Astrocyte (in vitro differentiated cells and primary cell): Measurements from ENCODE around the gene OR8I2. TPM values are rescaled to one million over a fixed set of nuclear protein-coding genes. Genes with fewer than 3 reads are reported as not detected.
"Not testable (repeated sequence)": the region's sequence is repeated elsewhere in the genome, so short reads cannot be mapped to it uniquely, and the experiment has no call there.

Experiments used
- DNase-seq: peaks from one replicate; pipeline ENCODE4 v3.0.0-alpha.2; 2010; ENCODE audit warnings: low read depth
- FAIRE-seq: peaks from 2 replicates; lab custom pipeline; 2011; peaks lifted over from hg19 to GRCh38; lab: Jason Lieb, UNC
- H2AFZ ChIP-seq: 2 replicates; pipeline ENCODE4 v1.6.0; 2012; ENCODE audit warnings: low read depth, low read length, inconsistent platforms
- H3K27ac ChIP-seq: 2 replicates; pipeline ENCODE4 v1.5.1; 2011; ENCODE audit warnings: low read depth, low read length, inconsistent platforms
- H3K27me3 ChIP-seq: 2 replicates; pipeline ENCODE4 v1.6.0; 2011; ENCODE audit warnings: low read length, inconsistent platforms; ENCODE audit not compliant: insufficient read depth
- H3K36me3 ChIP-seq: 2 replicates; pipeline ENCODE4 v1.5.1; 2011; ENCODE audit warnings: low read length, inconsistent platforms; ENCODE audit not compliant: insufficient read depth
- H3K4me1 ChIP-seq: 2 replicates; pipeline ENCODE4 v1.5.1; 2011; ENCODE audit warnings: low read length, inconsistent platforms; ENCODE audit not compliant: insufficient read depth
- H3K4me2 ChIP-seq: 2 replicates; pipeline ENCODE4 v1.6.0; 2012; ENCODE audit warnings: low read length, inconsistent platforms
- H3K4me3 ChIP-seq: 2 replicates; pipeline ENCODE4 v1.5.1; 2011; ENCODE audit warnings: low read depth, mild to moderate bottlenecking, low read length, inconsistent platforms; ENCODE audit not compliant: insufficient read depth
- H3K79me2 ChIP-seq: 2 replicates; pipeline ENCODE4 v1.6.0; 2012; ENCODE audit warnings: mild to moderate bottlenecking, low read length, inconsistent platforms; ENCODE audit not compliant: insufficient read depth
- H3K9ac ChIP-seq: 2 replicates; pipeline ENCODE4 v1.6.0; 2012; ENCODE audit warnings: mild to moderate bottlenecking, low read length, inconsistent platforms
- H3K9me3 ChIP-seq: 2 replicates; pipeline ENCODE4 v1.5.1; 2012; ENCODE audit warnings: low read depth, mild to moderate bottlenecking, low read length, inconsistent platforms; ENCODE audit not compliant: insufficient read depth
- H4K20me1 ChIP-seq: 2 replicates; pipeline ENCODE4 v1.6.0; 2012; ENCODE audit warnings: low read length, inconsistent platforms; ENCODE audit not compliant: insufficient read depth
- H3K27ac Mint-ChIP-seq: one replicate; pipeline ENCODE4 v1.8.0; 2021; ENCODE audit warnings: mild to moderate bottlenecking, mixed read lengths; ENCODE audit not compliant: unreplicated experiment
- H3K27me3 Mint-ChIP-seq: one replicate; pipeline ENCODE4 v1.8.0; 2021; ENCODE audit warnings: low read depth, mixed read lengths; ENCODE audit not compliant: unreplicated experiment
- H3K36me3 Mint-ChIP-seq: one replicate; pipeline ENCODE4 v1.8.0; 2021; ENCODE audit warnings: low read depth, mixed read lengths; ENCODE audit not compliant: unreplicated experiment
- H3K4me1 Mint-ChIP-seq: one replicate; pipeline ENCODE4 v1.8.0; 2021; ENCODE audit warnings: low read depth, mixed read lengths; ENCODE audit not compliant: unreplicated experiment
- H3K4me3 Mint-ChIP-seq: one replicate; pipeline ENCODE4 v1.8.0; 2021; ENCODE audit warnings: mild to moderate bottlenecking, moderate library complexity, mixed read lengths; ENCODE audit not compliant: unreplicated experiment
- H3K9me3 Mint-ChIP-seq: one replicate; pipeline ENCODE4 v1.8.0; 2021; ENCODE audit warnings: mild to moderate bottlenecking, mixed read lengths; ENCODE audit not compliant: unreplicated experiment
- CTCF ChIP-seq: IDR thresholded peaks from 2 replicates; pipeline ENCODE4 v1.5.1; 2011; ENCODE audit warnings: low read depth, mild to moderate bottlenecking, inconsistent platforms, low read length, moderate library complexity; ENCODE audit not compliant: insufficient read depth
- EZH2 ChIP-seq: IDR thresholded peaks from 2 replicates; pipeline ENCODE4 v1.6.1; 2012; ENCODE audit warnings: mild to moderate bottlenecking, low read length, inconsistent platforms; ENCODE audit not compliant: insufficient read depth
- total RNA-seq: library from RNA; stranded (reverse); gene quantifications from 2 replicates; pipeline ENCODE4 v1.2.1, GENCODE V29; 2021

OR8I2 gene
- total RNA-seq, 1 donor from 2014 or later = not detected

GRCh38 chr11:56122073-56122472, 29.0 kb downstream of the OR8I2 start, which contains the start of gene OR8H3:
OR8H3 (plus strand) TSS chr11:56122373; CDS start chr11:56122373, 0 bp downstream.
- TF ChIP-seq EZH2 (no peak), CTCF (no peak)
- H3K4me1 ChIP-seq = no peaks in the 10 kb centered on the region

GRCh38 chr11:56140151-56140661, 47.1 kb downstream of the OR8I2 start, which contains the start of gene OR8J3:
OR8J3 (minus strand) TSS chr11:56140201; CDS start chr11:56137718, 2,483 bp downstream.
- Histone ChIP-seq H3K4me2 (no peak within 1 kb of the TSS), H4K20me1 (no peaks in the 10 kb centered on the region), H3K27me3 (no peaks in the 10 kb centered on the region), H3K36me3 (no peaks in the 10 kb centered on the region), H3K9me3 (peaks cover 1% of the 10 kb centered on the region), H3K4me3 (no peak within 1 kb of the TSS), H2AFZ (no peak within 1 kb of the TSS), H3K4me1 (no peaks in the 10 kb centered on the region), H3K9ac (no peak within 1 kb of the TSS), H3K27ac (no peak within 1 kb of the TSS), H3K79me2 (no peaks in the 10 kb centered on the region)
- no peak for DNase-seq
- Mint-ChIP-seq H3K9me3 (no peaks in the 10 kb centered on the region), H3K36me3 (no peaks in the 10 kb centered on the region), H3K27me3 (no peaks in the 10 kb centered on the region), H3K4me3 (no peak within 1 kb of the TSS), H3K4me1 (no peaks in the 10 kb centered on the region), H3K27ac (no peak within 1 kb of the TSS)
- no peak for FAIRE-seq
- no peak for TF ChIP-seq CTCF
- TF ChIP-seq EZH2 = no peak

More at GRCh38 chr11:56122073-56122472, 29.0 kb downstream of the OR8I2 start, which contains the start of gene OR8H3:
- H3K27me3 ChIP-seq = no peaks in the 10 kb centered on the region
- Mint-ChIP-seq H3K4me3 (no peak within 1 kb of the TSS), H3K27ac (no peak within 1 kb of the TSS), H3K36me3 (no peaks in the 10 kb centered on the region), H3K9me3 (no peaks in the 10 kb centered on the region), H3K4me1 (no peaks in the 10 kb centered on the region), H3K27me3 (no peaks in the 10 kb centered on the region)
- no peak within 1 kb of the TSS for H3K9ac ChIP-seq
- no peak within 1 kb of the TSS for H3K27ac ChIP-seq
- H4K20me1 ChIP-seq = no peaks in the 10 kb centered on the region
- H3K9me3 ChIP-seq = no peaks in the 10 kb centered on the region
- H2AFZ ChIP-seq = no peak within 1 kb of the TSS
- DNase-seq = no peak
- no peaks in the 10 kb centered on the region for H3K36me3 ChIP-seq
- H3K4me2 ChIP-seq = no peak within 1 kb of the TSS
- FAIRE-seq = no peak
- no peaks in the 10 kb centered on the region for H3K79me2 ChIP-seq
- H3K4me3 ChIP-seq = no peak within 1 kb of the TSS

GRCh38 chr11:56143681-56144080, 50.6 kb downstream of the OR8I2 start:
- not testable (repeated sequence) for H3K27me3 Mint-ChIP-seq, H3K9me3 Mint-ChIP-seq, H3K9me3 ChIP-seq, H3K4me3 Mint-ChIP-seq, H3K36me3 Mint-ChIP-seq, H3K79me2 ChIP-seq, H3K9ac ChIP-seq, H3K27me3 ChIP-seq, H3K36me3 ChIP-seq, FAIRE-seq, H3K4me3 ChIP-seq, H3K4me1 Mint-ChIP-seq, H4K20me1 ChIP-seq, H3K4me1 ChIP-seq, H2AFZ ChIP-seq, H3K27ac Mint-ChIP-seq, H3K27ac ChIP-seq, H3K4me2 ChIP-seq, DNase-seq

Other genes starting within 250 kb of the OR8I2 start
- gene TRIM51, start 210.0 kb upstream of the OR8I2 start, total RNA-seq = not detected in 2 replicates
- gene OR5W2, start 178.7 kb upstream of the OR8I2 start, total RNA-seq = not detected in 2 replicates
- not detected in 2 replicates for gene OR5I1, start 156.9 kb upstream of the OR8I2 start, total RNA-seq
- not detected in 2 replicates for gene OR10AG1, start 123.4 kb upstream of the OR8I2 start, total RNA-seq
- not detected in 2 replicates for gene OR5F1, start 98.7 kb upstream of the OR8I2 start, total RNA-seq
- gene OR5AS1, start 65.7 kb upstream of the OR8I2 start, total RNA-seq = not detected in 2 replicates
- gene OR8H2, start 10.4 kb downstream of the OR8I2 start, total RNA-seq = not detected in 2 replicates
- not detected in 2 replicates for gene OR8H3, start 29.1 kb downstream of the OR8I2 start, total RNA-seq
- gene OR8J3, start 46.9 kb downstream of the OR8I2 start, total RNA-seq = not detected in 2 replicates
- not detected in 2 replicates for gene OR8K5, start 67.0 kb downstream of the OR8I2 start, total RNA-seq
- gene OR5J2, start 83.3 kb downstream of the OR8I2 start, total RNA-seq = not detected in 2 replicates
- not detected in 2 replicates for gene OR5T2, start 140.9 kb downstream of the OR8I2 start, total RNA-seq
- gene OR5T3, start 158.9 kb downstream of the OR8I2 start, total RNA-seq = not detected in 2 replicates
- not detected in 2 replicates for gene OR5T1, start 180.8 kb downstream of the OR8I2 start, total RNA-seq
- gene OR8H1, start 198.9 kb downstream of the OR8I2 start, total RNA-seq = not detected in 2 replicates
- gene OR8K3, start 221.8 kb downstream of the OR8I2 start, total RNA-seq = not detected in 2 replicates